SU-DHL-6 (cell line): ENCODE results near the gene GDF2.

Experiments used
- EZH2phosphoT487 ChIP-seq: fragments of 200-600 bp; sonication (generic), shearing (Covaris generic); conservative IDR thresholded peaks from 2 replicates; pipeline ENCODE4 v1.6.1; 2018; ENCODE audit warnings: mild to moderate bottlenecking, antibody characterized with exemption, low read length, moderate library complexity, mixed read lengths
- TF ChIP-seq, protein P1 (sequence below): fragments of 200-600 bp; sonication (generic); IDR thresholded peaks from one replicate; pipeline ENCODE4 v1.5.1; 2017; ENCODE audit warnings: antibody characterized with exemption, mild to moderate bottlenecking, low read length, moderate library complexity; ENCODE audit not compliant: insufficient read depth, poor library complexity, severe bottlenecking

DNA sequence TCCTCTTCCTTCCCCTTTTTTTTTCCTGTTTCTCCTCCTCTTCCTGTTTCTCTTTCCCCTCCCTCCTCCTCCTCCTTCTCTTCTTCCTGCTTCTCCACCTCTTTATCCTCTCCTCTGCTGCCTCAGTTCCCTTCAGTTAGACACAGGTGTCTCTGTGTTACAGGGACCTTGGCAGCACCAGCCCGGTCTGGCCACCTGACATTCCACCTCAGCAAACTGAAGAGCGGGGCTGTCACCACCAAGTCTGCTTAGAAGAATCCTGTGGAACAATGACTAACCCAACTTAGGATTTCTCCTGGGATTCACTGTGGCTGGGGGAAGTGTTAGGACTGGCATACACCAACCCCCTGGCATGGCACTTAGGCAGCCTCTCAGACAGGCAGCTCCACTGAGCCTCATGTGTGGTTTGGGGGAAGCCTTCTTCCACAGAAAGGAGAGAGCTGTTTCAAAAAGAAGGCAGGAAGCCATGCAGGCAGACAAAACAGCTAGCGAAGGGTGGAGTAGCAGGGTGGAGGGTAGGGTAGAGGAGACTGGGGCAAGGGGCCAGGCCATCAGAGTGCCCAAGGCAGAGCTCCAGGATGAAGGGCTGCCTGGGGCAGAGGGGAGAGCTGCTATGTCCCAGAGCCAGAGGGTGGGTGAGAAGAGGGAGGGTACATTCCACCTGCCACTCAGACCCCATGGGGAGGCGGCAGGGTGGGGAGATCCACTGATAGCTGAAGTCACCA lies 35.5 kb upstream of the GDF2 start:
- TF ChIP-seq, protein P1, sequence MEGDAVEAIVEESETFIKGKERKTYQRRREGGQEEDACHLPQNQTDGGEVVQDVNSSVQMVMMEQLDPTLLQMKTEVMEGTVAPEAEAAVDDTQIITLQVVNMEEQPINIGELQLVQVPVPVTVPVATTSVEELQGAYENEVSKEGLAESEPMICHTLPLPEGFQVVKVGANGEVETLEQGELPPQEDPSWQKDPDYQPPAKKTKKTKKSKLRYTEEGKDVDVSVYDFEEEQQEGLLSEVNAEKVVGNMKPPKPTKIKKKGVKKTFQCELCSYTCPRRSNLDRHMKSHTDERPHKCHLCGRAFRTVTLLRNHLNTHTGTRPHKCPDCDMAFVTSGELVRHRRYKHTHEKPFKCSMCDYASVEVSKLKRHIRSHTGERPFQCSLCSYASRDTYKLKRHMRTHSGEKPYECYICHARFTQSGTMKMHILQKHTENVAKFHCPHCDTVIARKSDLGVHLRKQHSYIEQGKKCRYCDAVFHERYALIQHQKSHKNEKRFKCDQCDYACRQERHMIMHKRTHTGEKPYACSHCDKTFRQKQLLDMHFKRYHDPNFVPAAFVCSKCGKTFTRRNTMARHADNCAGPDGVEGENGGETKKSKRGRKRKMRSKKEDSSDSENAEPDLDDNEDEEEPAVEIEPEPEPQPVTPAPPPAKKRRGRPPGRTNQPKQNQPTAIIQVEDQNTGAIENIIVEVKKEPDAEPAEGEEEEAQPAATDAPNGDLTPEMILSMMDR, result no peak
- no peak for TF ChIP-seq EZH2phosphoT487
